HG03280 (cell line): ENCODE data around the gene MALRD1.
"Not testable (repeated sequence)": the region's sequence is repeated elsewhere in the genome, so short reads cannot be mapped to it uniquely, and the experiment has no call there.

ENCODE experiments used
- ATAC-seq: cut with Tn5 transposase; IDR thresholded peaks from one replicate; pipeline ENCODE4 v1.9.1; 2021; ENCODE audit warnings: mild to moderate bottlenecking, moderate library complexity; ENCODE audit not compliant: unreplicated experiment

The MALRD1 gene

DNA sequence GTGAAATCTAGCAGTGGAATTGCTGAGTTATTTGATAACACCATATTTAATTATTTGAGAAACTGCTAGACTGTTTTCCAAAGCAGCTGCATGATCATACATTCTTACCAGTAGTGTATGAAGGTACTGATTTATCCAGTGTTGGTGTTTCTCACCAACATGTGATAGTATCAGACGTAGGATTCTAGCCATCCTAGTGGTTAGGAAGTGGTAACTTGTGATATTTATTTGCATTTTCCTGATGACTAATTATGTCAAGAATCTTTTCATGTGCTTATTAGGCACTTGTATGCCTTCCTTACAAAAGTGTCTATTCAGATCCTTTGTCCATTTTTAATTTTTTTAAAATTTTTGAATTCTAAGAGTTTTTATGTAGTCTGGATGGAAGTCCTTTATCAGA, 713.4 kb downstream of the MALRD1 start:
- no peak for ATAC-seq

DNA sequence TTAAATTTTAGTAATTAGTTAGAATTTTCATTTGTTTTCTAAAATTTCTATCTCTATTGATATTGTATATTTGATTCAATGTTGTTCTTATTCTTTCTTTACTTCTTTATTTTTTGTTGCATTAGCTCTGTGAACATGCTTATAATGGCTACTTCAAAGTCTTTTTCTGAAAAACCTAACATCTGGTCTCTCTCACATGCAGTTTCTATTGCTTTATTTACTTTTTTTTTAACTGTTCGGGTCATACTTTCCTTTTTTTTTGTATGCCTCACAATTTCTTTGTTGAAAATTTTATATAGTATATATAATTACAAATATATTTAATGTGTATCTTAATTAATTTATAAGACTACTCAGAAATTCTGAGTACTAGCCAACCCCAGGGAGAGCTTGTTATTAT, 715.5 kb downstream of the MALRD1 start:
- ATAC-seq, result no peak

DNA sequence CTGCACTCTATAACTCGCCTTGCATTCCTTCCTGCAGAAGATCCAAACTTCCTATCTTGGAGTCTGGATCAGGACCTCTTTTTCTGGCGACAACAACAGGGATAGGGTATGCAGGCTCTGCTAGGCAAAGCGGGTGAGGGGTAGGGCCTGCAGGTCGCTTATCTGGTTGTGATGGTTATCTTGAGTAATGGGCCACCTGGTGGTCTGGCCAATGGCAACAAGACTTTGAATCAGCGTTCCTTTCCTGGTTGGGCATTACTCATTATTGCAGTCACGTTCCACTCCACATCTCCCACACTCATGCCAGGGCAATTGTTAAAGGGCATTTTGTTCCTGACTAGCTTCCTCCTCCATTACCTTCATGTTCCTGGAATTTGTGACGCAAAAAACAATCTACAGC, 719.3 kb downstream of the MALRD1 start:
- ATAC-seq, result no peak

DNA sequence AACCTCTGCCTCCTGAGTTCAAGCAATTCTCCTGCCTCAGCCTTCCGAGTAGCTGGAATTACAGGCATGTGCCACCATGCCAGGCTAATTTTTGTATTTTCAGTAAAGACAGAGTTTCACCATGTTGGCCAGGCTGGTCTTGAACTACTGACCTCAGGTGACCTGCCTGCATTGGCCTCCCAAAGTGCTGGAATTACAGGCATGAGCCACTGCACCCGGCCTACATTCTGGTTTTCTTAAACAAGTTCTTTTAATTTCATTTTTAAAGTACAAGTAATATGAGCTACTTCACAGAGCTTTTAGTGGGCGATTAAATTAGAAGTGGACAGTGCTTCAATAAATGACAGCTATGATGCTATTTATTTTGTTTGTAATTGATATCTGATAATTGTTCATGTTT, 721.2 kb downstream of the MALRD1 start:
- ATAC-seq, result not testable (repeated sequence)

DNA sequence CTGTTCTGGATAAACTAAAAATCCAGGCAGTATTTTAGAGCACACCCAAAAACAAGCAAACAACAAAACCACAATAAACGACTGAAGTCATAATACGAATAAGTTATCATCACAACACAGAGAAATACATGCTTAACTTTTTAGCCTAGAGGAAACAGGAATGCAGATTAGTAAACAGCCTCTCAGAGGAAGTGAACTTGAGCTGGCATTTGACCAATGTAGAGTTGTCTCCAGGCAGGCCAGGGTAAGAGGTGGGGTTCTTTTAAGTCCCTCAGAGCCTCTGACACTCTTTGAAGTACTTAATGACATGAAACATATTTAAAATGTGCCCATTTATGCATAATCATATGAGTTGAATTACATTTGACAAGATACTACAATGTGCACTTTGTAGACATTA, 724.4 kb downstream of the MALRD1 start:
- no peak for ATAC-seq

DNA sequence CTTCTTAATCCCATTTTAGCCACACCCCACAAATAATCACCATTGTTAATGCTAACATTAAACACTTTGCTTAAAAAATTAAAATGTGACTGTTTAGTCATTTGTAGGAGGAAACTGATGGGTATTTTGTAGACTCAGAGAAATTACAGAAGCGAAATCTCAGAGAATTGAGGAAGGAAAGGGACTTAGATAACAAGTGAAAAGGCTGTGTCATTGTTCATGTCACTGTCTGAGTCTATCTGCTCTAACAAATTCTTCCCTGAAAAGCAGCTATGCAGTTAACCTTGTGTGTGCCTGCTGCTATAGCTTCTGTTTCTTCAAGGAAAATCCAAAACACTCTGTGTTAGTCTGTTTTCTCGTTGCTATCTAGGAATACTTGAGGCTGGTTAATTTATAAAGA, 726.7 kb downstream of the MALRD1 start:
- no peak for ATAC-seq

DNA sequence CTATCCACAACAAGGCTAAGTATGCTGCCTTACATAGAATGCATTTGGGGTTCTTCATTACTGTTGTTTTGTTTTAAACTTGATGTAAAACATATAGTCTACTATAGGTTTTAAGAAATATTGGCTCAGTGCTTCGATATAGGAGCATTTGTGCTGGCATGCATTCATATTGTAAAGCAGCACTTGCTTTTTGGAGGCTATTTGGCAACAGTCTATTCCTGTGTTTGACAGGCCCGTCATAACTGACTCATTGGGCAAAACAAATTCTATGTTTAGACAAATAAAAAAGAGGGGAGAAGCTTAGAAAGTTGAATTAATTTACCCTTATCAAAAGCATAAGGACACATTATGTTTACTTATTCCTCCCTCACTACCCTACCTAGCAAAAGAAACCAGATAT, 729.2 kb downstream of the MALRD1 start:
- no peak for ATAC-seq

DNA sequence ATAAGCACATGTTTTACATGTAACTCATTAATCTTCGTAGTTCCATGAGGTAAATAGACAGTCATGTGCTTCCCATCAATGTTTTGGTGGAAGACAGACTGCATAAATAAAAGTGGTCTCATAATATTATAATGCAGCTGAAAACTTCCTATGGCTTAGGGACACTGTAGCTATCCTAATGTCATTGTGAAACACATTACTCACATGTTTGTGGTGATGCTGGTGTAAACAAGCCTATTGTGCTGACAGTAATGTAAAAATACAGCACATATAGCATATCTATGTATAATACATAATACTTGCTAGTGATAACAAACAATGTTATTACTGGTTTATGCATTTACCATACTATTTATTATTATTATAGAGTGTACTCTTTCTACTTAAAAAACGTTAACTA, 730.4 kb downstream of the MALRD1 start:
- no peak for ATAC-seq

DNA sequence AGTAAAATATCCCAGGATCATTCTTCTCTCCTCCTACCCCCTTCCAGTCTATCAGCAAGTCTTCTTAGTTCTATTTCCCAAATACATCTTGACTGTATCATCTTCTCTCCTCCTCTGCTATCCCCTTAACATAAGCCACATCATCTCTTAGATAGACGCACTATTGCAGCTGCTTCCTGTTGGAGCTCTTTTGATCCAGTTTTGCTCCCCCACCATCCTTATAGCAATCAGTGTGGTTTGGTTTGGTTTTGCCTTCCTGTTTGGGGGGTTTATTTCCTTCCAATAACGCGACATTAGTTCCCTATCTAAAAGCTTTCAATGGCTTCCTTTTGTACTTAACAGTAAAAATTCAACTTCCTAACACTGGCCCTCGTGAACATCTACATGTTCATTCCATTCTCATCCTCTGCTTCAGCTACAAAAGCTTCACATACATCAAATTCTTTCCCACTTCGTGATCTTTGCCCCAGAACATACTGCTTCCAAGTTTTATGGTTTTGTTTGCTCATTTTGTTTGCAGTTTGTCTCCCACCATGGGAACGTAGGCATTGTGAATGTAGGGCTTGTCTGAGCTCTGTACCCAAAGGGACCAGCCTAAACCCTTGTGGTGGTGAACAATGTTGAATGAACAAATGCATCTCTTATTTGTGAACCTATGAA, 734.0 kb downstream of the MALRD1 start:
- ATAC-seq, result no peak

DNA sequence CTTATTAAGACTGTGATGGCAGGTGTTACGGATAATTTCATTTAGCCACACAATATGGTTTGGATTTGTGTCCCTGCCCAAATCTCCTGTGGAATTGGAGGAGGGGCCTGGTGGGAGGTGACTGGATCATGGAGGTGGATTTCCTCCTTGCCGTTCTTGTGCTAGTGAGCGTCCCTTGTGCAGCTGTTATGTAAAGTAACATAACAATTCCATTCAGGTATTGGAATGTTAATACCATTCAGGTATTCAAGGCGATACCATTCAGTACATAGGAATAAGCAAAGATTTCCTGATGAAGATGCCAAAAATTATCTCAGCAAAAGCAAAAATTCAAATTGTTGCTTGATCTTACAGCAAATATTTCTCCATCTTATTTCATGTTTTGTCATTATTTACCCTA, 735.1 kb downstream of the MALRD1 start:
- ATAC-seq, result no peak
